GM18909 (cell line): ENCODE results near the gene BICRAL.
"Not testable (repeated sequence)": the region's sequence is repeated elsewhere in the genome, so short reads cannot be mapped to it uniquely, and the experiment has no call there.

Experiments
- ATAC-seq: cut with Tn5 transposase; IDR thresholded peaks from one replicate; pipeline ENCODE4 v1.9.1; 2021; ENCODE audit warnings: mild to moderate bottlenecking; ENCODE audit not compliant: unreplicated experiment, poor library complexity

BICRAL gene, protein sequence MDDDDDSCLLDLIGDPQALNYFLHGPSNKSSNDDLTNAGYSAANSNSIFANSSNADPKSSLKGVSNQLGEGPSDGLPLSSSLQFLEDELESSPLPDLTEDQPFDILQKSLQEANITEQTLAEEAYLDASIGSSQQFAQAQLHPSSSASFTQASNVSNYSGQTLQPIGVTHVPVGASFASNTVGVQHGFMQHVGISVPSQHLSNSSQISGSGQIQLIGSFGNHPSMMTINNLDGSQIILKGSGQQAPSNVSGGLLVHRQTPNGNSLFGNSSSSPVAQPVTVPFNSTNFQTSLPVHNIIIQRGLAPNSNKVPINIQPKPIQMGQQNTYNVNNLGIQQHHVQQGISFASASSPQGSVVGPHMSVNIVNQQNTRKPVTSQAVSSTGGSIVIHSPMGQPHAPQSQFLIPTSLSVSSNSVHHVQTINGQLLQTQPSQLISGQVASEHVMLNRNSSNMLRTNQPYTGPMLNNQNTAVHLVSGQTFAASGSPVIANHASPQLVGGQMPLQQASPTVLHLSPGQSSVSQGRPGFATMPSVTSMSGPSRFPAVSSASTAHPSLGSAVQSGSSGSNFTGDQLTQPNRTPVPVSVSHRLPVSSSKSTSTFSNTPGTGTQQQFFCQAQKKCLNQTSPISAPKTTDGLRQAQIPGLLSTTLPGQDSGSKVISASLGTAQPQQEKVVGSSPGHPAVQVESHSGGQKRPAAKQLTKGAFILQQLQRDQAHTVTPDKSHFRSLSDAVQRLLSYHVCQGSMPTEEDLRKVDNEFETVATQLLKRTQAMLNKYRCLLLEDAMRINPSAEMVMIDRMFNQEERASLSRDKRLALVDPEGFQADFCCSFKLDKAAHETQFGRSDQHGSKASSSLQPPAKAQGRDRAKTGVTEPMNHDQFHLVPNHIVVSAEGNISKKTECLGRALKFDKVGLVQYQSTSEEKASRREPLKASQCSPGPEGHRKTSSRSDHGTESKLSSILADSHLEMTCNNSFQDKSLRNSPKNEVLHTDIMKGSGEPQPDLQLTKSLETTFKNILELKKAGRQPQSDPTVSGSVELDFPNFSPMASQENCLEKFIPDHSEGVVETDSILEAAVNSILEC

DNA sequence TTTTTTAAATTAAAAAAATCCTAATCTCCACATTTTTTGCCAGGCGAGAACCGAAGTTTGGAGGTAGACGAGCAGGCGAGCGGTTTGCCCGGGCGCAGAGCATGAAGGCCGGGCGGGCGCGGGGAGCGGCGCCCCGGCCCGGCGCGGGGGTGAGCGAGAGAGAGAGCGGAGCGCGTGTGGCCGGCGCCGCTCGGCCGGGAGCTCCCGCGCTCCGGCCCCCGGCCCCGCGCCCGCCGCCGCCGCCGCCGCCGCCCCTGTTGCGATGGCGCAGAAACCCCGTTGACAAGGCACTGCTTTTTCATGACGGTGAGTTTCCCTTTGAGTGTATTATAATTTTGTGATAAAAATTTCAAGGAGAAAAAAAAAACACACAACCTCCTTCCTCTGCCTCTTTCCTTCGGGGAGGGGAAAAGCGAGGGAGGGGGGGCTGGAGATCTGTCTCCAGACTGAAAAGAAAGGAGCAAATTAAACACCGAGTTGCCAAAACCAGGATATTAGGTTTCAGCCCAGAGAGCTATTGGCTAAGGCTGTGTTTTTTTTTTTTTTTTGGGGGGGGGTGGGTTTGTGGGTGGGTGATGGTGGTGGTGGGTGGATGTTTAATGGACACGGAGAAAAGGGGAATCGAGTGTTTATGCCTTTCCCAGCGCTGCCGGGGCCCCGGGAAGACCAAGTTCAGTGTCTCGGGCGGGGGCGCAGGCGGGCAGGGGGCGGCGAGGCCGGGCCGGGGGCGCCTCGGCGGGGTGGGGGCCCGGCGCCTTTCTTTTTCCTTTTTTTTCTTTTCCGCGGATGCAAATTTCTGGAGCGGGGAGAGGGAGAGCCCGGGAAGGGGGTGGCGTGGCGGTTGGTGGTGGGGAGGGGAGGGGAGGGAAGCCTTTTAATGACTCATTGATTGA lies at the start of gene BICRAL:
Gene BICRAL, plus strand, starts transcription at position 257 of the 893 bp plus-strand sequence. CDS start 39,971 bp downstream, outside the sequence.
- no peak for ATAC-seq

DNA sequence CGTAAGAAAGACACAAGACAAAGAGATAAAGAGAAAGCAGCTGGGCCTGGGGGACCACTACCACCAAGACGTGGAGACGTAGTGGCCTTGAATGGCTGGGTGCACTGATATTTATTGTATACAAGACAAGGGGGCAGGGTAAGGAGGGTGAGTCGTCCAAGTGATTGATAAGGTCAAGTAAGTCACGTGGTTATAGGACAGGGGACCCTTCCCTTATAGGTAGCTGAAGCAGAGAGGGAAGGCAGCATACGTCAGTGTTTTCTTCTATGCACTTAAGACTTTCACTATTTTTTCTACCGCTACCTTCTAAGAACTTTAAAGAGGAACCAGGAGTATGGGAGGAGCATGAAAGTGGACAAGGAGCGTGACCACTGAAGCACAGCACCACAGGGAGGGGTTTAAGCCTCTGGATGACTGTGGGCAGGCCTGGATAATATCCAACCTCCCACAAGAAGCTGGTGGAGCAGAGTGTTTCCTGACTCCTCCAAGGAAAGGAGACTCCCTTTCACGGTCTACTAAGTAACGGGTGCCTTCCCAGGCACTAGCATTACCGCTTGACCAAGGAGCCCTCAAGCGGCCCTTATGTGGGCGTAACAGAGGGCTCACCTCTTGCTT lies 47.9 kb upstream of the BICRAL start:
- not testable (repeated sequence) for ATAC-seq

DNA sequence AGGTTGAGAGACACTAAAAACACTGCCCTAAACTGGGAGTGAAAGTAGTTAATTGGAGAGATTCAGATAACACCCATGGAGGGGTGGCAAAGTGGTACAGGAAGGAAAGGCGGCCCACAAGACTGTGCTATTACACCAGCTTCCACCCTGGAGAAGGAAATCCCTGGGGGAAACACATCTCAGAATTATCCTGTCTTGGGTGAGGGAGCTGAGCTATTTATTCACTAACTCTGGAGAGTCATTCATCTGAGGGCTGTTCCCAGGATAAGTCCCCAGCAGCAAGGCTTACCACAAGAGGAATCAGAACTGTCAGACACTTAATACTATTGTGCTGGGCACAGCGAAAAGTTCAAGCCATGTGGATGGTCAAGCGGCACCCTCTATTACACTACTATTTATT lies 45.9 kb upstream of the BICRAL start:
- ATAC-seq: no peak

DNA sequence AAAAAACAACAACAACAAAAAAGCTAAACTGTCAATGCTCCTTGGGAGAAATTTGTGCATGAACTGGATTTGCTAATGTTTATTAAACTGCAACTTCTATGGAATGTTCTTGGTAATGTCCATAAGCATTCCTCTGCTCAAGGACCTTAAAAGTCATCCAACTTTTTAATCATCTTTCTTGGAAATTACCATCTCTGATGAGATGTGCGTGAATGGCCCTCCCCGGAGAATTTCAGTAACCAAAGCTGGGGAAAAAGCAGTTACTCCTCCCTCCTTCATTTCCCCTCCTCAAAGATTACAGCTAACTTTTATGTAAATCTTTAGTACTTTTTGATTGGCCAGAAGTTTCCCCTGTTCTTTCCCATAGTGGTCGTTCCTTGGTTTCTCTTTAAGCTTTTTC lies 41.1 kb upstream of the BICRAL start:
- no peak for ATAC-seq

DNA sequence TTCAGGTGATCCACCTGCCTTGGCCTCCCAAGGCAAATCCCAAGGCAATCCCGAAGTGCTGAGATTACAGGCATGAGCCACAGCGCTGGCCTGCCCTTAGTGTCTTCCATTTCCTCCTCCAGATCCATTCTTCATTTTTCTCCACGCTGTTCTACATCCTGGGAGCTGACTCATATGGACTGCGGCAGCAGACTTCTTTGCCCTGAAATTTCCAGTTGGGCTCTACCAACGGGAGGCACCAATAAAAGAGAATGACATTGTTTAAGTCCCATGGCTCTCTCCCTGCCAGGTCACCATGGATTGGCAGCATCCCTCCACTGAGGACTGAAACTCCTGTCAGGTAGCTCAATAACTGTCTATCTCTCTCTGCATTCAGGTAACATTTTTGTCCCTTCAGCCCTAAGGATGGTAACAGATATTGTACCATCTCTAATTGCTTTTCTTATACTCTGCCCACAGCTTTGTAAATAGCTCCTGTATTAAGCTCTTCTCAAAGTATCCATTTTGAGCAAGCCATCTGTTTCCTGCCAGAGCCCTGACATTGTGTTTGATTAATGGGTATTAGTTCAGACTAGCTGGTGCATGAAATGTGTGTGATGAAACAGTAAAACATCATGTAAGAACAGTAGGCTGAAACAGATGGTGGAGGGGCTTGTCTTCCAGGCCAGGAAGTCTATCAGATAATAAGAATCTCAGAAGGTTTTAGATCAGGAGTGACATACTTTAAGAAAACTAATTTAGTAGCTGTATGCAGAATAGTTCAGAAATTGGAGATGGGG lies 39.5 kb upstream of the BICRAL start:
- ATAC-seq: no peak

DNA sequence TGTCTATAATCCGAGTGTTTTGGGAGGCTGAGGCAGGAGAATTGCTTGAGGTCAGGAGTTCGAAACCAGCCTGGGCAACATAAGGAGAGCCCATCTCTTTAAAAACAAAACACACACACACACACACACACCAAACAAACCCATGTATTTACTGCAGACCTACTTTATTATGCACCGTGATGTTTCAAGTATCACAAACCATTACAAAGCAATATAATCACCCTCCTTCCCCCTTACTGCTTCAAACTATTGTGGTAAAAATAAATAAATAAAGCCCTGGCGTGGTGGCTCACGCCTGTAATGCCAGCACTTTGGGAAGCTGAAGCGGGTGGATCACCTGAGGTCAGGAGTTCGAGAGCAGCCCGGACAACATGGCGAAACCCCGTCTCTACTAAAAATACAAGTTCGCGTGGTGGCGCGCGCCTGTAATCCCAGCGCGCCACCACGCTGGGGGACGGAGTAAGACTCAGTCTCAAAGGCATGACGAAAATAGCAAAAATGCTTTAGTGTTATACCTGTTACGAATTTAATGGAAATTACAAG lies 37.4 kb upstream of the BICRAL start:
- ATAC-seq: no peak

DNA sequence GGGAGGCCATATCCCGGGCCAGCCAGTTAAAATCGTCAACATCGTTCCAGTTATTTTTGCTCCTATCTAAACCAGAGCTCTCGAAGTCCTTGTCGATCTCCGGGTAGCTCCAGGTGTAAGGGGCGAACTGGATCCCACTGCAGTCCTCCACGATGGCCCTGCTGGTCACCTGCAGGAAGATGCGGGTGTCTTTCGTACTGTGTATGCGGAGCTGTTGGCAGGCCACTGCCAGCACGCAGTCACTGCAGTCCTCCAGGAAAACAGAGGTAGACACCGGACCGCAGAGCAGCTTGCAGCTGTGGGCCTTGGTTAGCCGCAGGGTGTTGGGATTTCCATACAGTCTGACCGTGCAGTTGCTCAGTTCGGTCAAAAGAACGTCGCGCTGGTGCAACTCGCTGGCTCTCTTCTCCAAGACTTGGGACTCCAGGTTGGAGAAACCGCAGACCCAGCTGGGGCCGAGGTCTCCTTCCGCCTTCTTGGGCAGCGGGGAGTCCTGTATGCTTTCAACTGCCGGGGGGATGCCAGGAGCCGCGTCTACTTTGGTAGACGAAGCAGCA lies 36.7 kb upstream of the BICRAL start:
- ATAC-seq: no peak

DNA sequence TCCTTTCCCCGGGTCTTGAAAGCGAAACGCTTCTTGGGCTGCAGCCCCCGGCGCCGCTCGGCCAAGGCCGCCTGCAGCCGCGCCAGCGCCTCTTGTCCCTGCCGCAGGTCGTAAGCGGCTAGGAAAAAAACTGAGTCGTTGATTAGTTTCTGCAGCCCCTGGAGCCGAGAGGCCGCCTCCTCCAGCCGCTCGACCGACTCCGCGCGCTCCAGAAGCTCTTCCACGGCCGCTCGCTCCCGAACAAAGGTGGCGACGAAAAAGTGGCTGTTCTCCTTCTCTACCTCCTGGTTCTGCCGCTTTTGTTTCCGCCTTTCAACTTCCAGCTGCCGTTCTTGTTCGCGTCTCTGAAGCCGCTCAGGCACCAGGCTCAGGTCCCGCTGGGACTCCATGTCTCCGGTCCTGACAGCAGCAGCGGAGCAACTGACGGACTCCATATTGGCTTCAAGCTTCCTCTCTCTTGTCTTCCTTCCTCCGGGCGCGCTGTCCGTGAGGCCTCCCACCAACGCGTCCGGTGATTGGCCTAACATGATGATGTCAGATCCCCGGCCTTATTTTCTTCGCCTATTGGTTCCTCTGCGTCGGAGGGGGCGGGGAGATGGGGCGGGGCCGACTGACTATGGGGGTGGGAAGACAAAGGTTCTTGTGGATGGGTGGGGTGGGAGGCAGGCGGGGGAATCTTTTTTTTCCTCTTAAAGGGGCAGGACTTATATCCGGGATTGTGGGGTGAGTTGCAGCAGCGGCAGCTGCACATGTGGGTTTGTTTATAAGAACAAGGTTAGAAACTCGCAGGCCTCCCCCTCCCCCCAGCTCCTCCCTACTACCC lies 36.0 kb upstream of the BICRAL start, which contains the start of gene TBCC:
Gene TBCC, minus strand, starts transcription at position 464 of the 823 bp plus-strand sequence. Its CDS starts 30 bp downstream, at position 434.
- ATAC-seq: peak; percentile 82

DNA sequence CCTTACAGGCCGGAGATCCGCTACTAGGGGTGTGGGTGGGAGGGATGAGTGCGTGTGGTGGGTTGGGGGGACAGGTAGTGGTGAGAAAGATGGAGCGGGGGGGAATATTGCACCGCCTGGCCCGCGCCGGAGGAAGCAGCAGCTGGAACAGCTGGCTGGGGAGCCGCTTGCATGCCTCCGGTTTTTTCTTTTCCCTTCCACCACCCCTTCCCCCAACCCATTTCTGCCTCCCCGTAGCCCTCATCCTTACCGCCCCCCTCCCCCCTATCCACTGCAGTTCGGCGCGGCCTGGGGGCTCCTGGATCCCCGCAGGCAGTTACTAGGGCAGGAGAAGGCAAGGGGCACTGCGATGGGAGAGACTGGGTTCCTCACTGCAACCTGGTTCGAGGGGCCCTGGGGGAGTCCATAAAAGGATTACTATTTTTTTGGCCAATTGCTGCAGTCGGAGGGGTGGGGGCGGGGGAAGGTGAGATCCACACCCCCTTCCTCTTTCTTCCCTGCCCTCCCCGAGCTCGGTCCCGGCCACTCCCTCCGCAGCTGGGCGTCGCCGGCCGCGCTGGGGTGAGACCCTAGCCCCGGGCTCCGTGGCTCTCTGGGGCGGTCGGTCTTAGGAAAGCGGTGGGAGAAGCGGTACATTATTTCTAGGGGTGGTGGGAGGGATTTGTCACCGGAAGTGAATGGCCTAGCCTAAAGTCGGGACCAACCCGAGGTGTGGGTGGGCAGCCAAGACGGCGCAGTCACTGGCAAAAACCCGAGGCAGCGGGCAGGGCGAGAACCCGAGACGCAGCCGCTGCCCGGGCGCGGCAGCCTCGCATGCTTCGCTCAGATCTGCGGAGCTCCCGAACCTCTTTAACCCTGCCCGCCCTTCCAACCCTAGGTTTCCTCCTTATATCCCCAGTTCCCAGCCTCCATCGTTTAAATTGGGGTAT lies 35.1 kb upstream of the BICRAL start:
- peak; percentile 57 for ATAC-seq

DNA sequence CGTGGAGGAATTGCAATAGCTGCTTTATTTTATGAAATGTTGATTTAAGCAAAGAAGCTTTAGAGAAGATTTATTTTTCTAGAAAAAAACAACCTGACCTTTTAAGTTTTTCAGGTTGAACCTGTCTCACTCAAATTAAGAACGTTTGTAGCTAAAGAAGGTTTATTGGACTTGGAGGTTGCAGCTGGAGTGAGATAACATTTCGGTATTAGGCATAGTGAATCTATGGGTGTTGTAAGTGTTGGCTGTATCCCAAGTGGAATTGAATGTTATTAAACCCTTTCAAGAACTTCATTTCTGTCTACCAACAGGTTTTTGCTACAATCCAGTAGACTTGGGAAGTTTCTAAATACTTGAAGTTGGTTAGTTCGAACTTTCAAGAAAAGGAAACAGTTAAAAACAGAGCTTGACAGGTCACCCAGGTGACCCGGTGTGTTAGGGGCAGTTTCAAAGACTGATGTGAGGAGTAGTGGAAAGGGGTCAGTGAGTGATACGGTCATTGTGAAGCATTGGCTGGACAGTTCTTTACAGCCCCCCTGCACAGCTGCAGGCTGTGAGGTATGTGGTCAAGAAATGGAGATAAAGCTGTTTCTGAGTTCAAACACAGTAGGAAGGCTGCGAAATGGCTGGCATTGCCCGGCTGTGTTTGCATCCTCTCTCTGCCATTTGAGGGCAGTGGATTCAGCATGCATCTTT lies 33.5 kb upstream of the BICRAL start:
- ATAC-seq: no peak

DNA sequence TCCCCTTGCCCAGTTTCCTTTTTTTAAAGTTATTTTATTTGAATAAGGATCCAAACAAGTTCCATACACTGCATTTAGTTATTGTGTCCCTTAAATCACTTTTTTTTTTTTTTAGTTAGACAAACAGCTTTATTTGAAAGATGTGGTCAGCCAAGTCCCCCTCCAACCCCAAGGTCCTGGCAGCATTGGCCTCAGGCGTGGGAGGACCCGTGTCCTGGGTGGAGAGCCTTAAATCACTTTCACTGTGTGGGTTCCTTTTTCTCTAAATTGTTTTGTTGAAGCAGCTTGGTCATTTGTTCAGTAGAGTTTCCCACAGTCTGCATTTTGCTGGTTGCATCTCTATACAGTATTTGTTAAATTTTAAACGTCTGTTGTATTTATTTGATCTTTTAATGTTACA lies 30.8 kb upstream of the BICRAL start:
- ATAC-seq: no peak

DNA sequence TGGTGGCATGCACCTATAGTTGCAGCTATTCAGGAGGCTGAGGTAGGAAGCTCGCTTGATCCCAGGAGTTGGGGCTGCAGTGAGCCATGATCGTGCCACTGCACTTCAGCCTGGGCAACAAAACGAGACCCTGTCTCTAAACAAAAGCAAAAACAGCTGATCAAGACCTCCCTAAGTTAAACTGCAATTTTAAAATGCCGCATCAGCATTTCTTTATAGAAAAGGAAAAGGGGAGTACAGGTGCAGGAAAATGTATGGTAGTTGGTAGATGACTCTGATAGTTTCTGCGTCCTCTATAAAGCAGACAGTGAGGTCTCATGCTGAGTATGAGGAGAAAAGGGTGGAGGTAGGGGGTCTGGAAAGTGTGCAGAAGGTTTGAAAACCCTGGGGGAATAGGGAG lies 27.1 kb upstream of the BICRAL start:
- no peak for ATAC-seq

DNA sequence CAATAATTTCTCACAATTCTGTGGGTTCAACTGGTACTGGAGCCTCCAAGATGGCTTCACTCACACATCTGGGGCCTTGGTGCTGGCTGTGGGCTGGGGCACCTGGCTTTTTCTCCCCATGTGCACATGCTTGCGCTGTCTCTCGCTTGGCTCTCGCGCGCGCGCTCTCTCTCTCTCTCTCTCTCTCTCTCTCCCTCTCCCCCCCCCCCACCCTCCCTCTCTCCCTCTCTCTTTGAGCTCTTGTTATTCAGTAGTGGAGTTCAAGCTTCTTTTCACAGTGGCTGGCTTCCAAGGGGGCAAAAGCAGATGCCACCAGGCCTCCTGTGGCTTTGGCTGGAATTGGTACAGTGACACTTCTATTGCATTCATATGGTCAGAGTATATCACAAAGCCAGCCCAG lies 25.1 kb upstream of the BICRAL start:
- ATAC-seq: no peak

DNA sequence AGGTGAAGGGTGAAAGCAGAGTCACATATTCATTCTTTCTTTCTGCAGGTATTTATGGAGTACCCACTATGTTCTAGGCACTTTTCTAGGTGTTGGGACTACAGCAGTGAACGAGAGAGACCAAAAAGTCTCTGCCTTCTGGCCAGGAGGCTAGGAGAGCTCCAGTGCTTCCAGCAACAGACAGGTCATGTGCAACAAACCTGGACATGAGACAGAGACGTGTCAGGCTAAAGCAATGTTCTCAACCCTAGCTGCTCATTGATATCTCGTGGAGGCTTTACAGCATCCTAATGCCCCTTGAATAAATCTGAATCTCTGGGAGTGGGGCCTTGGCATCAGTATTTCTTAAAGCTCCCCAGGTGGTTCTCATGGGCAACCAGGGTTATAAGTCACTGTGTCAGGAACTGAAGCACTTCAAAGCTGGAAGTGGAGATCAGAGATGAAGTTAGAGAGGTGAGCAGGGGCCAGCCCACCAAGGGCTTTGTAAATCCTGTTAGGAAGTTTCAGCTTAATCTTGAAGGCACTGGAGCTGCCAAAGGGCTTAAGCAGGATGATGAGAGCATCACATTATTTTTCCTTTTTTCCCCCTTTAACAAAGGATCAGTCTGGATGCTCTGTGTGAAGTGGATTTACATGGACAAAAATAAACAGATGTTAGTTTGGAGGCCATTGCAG lies 23.0 kb upstream of the BICRAL start:
- ATAC-seq: no peak
